Stimulated activated CD4-positive, alpha-beta T cell treated with anti-CD3 and anti-CD28 coated beads, Interleukin-4, amount 100 ng/mL, for 24 hours (primary cell): ENCODE data around the gene EME1.
"Not testable (repeated sequence)": the region's sequence is repeated elsewhere in the genome, so short reads cannot be mapped to it uniquely, and the experiment has no call there.

ENCODE experiments used
- DNase-seq: peaks from one replicate; pipeline ENCODE4 v3.0.0-alpha.2; 2020

EME1 gene, protein sequence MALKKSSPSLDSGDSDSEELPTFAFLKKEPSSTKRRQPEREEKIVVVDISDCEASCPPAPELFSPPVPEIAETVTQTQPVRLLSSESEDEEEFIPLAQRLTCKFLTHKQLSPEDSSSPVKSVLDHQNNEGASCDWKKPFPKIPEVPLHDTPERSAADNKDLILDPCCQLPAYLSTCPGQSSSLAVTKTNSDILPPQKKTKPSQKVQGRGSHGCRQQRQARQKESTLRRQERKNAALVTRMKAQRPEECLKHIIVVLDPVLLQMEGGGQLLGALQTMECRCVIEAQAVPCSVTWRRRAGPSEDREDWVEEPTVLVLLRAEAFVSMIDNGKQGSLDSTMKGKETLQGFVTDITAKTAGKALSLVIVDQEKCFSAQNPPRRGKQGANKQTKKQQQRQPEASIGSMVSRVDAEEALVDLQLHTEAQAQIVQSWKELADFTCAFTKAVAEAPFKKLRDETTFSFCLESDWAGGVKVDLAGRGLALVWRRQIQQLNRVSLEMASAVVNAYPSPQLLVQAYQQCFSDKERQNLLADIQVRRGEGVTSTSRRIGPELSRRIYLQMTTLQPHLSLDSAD

DNA sequence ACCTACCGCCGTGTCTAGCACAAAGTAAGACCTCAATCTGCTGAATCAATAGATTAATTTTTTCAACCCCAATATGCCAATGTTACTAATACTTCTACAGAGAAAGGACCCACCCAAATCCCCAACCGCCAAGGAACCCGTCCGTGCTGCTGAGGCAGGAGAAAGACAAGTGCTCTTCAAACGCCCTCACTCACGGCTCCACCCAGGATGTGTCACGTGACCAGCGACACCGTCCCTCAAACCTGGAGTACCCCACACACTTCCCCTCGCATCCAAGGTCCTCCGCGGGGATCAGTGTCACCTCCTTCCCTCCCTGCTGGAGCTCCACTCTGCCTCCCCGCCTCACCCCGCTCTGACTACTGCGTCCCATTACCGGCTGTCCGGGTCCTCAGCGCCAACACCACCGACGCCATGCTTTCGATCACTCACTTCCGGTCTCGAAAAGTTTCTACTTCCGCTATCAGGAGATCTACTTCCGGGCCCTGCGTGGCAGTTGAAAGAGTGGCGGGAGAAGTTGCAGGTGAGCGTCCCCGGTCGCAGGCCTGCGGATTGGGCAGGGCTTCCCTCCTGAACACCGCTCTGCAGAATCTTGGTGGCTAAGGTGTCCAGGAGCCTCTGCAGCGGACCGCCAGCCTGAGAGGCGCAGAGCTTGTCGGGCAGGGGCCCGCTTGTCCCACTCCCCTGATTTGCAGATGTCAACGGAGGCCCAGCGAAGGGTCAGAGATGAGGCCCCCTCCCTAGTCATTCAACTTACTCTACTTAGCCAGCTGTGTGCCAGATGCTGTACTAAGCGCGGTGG is at the start of gene EME1, which contains the start of gene MRPL27:
Gene EME1, plus strand, starts transcription at position 472 of the 799 bp plus-strand sequence. CDS start 1,980 bp downstream, outside the sequence.
Gene MRPL27, minus strand, starts transcription at position 427 of the 799 bp plus-strand sequence. Its CDS starts 14 bp downstream, at position 413.
- DNase-seq = peak; percentile 87

- no peak for DNase-seq
Measured at GRCh38 chr17:50325906-50326305, 47.1 kb upstream of the EME1 start.

- no peak for DNase-seq
Measured at GRCh38 chr17:50326831-50327364, 46.1 kb upstream of the EME1 start.

DNA sequence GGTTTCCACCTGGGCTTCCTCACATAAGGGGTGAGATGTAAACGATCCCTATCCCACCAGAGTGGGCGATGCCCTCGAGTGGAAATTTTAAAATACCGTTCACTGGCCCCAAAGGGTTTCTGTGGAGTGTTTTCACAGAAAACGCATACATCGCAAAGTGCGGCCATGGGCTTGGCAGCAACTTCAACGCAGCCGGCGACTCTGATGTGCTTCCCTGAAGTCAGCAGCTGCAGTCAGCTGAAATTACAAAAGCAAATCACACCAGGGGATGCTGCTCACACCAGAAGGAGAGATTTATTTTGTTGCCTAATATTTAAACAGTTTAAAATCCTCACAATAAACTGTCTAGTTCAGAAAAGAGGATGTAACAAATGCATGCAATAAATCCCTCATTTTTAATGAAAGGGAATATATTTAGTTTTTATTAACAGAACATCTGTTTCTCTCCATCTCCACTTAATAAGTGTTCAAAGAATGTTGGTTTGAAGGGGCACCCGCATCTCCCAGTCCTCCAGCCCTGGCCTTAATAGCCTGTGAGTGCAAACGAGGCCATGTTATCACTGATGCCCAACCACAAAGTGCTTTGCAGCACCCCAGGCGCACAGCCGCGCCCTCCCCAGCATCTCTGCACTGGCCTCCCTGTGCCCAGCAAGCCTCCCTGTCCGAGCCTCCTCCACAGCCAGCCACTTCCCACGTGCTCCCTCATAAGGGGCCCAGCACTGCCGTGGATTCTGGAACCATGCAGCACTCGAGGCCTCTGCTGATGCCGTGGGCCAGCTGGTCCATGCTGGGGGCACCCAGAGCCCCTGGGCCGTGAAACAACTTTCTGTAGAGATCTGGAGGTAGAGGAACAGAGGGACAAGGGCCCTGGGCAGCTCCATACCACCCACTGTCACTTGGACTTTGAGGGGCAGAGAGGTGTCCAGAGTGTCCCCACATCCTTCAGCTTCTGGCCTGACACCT is 44.4 kb upstream of the EME1 start:
- DNase-seq = no peak

GRCh38 chr17:50329716-50330115 is 43.3 kb upstream of the EME1 start:
- DNase-seq = no peak

DNA sequence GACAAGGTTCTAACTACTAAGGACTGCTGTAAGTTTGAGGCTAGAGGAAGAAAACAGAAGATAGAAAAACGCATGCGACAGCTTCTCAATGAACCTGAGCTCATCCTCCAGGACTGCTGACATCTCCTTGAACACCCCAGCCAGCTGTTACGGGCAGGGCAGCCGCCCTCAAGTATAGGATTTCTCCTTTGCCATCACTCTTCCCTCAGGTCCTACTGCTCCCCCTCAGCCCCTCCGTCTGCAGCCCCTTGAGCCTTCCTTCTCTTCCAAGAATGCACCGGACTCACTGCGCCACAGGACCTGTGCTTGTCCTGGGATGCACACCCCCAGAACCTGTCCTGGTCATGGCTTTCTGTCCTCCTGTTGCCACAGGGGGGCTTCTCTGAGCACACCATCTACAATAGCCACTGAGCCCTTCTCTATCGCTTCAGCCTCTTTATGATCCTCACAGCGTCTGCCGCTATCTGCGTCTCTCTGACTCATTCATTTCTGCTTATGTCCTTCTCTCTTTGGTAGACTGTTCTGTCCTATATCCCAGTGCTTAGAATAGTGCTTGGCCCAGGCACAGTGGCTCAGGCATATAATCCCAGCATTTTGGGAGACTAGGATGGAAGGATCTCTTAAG is 42.8 kb upstream of the EME1 start:
- no peak for DNase-seq

DNA sequence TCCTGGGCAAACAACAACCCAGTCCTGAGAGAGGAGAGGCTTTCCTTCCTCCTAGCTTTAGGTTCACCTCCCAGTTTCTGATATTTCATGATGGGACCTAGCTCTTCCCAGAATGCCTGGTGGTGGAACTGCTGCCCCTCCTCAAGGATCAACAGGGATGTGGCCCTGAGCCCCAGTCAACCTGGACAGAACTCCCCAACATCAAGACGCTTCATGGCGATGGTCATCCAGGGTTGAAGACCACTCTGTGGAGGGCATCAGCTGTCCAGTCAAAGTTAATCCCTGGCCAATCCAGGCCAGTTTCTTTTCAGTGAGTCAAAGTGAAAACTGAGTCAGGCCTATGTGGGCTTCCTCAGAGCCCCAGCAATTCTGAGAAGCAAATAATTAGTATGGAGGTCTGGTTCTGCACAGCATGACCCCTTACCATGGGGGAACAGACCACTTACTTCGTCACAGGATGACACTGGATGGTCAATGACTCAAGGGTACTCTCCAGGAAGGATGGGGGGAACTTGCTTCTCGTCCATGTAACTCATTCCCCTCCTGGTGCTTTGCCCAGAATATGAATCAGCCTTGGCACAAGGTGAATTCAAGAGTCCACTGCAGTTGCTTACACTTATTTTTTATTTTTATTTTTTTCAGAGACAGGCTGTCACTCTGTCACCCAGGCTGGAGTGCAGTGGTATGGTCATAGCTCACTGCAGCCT is 41.8 kb upstream of the EME1 start:
- no peak for DNase-seq

DNA sequence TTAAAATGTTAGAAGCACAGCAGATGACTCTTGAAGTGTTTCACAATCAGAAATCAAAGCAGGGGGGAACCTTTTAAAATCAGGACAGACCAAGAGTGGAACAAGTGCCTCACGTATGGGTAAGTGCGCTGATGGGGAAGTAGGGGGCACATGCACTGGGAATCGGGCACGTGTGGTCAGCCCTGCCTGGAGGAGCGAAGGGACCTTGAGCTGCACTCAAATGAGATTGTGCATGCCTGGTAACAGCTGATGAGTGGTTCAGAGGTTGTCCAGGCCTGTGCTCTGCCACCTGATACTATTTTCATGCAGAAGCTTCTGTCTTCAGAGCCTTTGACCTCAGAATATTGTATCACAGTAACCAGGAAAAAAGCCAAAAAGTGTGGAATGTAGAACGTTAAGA is 40.8 kb upstream of the EME1 start:
- DNase-seq = no peak

DNA sequence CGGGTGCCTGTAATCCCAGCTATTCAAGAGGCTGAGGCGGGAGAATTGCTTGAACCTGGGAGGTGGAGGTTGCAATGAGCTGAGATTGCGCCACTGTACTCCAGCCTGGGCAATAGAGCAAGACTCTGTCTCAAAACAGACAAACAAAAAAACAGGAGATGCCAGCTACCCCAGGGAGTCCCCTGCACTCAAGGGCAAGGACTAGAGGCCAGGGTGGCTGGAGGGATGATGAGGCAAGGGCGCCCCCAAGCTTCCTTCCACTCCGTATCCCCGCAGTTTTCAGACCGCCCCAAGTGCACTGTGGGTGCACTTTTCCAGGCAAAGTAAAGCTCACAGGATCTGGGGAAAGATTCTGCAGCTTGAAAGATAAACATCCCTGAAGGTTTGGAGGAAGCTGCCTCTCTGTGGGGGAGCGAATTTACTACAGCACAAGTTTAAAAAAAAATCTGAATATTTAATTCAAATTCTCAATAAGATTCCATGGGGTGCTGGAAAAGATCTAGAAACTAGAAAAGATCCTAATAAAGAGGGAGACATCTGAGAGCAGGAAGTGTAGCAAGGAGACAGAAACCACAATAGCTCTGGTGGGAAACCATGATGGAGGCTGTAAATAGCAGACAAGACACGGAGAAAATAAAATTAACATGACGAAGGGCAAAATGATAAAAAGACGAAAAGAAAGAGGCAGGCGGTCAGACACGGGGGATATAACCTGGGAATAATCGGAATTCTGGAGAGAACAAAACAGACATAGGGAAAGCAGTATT is 39.6 kb upstream of the EME1 start:
- not testable (repeated sequence) for DNase-seq

GRCh38 chr17:50337956-50338355 is 35.1 kb upstream of the EME1 start:
- no peak for DNase-seq

DNA sequence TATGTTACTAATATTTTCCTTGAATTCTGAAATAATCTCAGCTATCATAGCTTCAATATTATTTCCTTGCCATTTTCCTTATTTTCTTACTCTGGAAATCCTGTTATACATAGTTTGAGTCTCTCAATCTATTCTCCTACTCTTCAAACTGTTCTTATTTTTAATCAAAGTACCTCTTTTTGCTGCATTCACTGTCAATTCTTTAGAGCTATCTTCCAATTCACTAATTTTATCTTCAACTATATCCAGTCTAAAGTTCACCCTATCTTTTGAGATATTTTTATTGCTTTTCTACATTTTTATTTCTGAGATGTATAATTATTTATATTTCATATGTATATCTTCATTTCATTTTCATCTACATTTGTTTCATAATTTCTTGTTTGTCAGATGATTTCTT is 34.4 kb upstream of the EME1 start:
- DNase-seq = no peak

DNA sequence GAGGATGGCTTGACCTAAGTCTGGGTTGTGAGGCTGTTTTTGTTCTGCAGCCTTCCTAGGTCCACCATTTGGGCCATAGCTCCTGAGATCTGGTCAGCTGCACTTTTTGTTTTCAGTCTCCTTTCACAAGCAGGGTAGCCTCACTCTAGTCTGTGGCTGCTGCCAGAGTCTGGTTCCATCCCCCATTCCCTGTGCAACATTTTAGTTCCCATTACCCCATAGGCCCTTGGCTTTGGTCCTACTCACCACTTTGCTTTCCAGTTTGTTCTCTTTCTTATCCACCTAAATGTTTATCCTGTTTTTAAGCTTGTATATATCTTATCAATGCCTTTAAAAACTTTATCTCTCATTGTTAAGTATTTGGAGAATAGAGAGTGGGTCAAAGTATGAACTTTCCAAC is 33.6 kb upstream of the EME1 start:
- no peak for DNase-seq

GRCh38 chr17:50344731-50345365 is 28.2 kb upstream of the EME1 start:
- no peak for DNase-seq

DNA sequence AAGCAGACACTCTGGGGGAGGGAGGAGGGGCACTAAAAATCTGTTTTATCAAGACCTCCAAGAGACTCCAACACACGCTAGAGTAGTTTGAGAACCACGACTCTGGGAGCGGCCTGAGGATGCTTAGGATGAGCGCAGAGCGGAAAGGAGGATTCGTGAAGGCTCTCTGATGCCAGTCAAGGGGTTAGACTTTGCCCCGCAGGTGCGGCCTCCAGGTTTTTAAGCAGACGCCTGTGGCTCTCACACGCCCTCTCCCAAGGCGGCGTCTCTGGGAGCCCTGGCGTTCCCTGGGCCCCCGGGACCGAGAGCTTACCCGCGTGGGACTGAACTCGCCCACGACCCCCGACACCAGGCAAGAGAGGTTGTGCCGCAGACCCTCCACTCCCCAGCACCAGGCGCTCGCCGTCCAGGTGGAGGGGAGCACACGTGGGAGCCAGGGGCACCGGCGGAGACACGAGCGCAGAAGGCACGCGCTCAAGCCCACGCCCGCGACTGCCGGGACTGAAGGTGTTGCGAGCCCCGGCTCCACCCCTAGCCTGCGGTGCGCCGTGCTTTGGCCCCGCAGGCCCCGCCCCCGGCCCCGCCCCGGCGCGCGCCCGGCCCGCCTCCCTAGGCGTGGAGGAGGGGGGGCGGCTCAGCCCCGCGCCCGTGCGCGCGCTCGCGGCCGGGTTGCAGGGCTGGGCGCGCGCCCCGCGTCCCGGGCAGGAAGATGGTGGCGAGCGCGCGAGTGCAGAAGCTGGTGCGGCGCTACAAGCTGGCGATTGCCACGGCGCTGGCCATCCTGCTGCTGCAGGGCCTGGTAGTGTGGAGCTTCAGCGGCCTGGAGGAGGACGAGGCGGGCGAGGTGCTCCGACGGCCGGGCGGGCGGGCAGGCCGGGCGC is 27.4 kb upstream of the EME1 start, which contains the start of gene XYLT2:
Gene XYLT2, plus strand, starts transcription at position 695 of the 881 bp plus-strand sequence. Its CDS starts 15 bp downstream, at position 710.
- peak; percentile 89 for DNase-seq

DNA sequence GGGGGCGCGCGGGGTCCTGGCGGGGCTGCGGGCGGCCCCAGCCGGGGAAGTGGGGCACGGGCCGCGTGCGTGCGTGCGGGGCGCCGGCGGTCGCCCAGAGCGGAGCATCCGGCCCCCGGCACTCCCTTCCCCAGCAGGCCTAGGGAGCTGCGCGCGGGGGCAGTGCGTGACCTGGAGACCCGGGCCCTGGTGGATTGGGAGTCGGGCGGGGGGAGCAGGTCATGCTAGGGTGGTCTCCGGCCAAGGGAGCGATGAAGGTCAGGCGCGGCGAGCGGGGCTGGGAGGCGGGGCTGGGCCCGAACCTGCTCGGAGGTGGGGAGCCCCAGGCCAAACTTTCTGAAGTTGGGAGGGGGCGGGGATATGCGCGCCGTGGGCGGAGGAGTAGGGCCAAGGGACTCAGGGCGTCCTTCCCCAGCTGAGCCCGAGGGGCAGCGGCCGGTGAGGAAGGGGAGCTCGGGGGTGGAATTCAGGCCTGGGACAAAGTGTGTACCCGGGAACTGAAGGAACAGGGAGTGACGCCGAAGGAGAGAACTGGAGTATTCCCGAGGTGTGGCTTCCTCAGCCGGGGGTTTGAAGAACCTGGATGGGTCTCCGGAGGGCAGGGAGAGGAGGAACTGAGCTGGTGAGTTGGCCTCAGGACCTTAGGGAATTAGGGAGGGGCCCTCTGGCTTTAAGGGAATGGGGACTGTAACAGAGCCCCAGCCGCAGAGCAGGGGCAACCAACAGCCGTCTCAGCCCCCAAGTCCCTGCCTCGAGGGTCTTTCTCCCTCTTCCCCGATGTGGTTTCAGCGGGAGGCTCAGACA is 26.5 kb upstream of the EME1 start:
- DNase-seq = peak; percentile 58

- no peak for DNase-seq
Measured at GRCh38 chr17:50347117-50347893, 25.7 kb upstream of the EME1 start.

- no peak for DNase-seq
Measured at GRCh38 chr17:50347894-50348291, 25.1 kb upstream of the EME1 start.
